H9 (cell line): ENCODE data around the gene GFRA1. TPM values are rescaled to one million over a fixed set of nuclear protein-coding genes. Genes with fewer than 3 reads are reported as not detected.

Experiments
- DNase-seq: peaks from one replicate; pipeline ENCODE4 v3.0.0-alpha.2; 2017
- H2AFZ ChIP-seq: one replicate; pipeline ENCODE4 v1.6.1; 2013; ENCODE audit warnings: mild to moderate bottlenecking, low read length, control low read depth, moderate library complexity
- H2AK5ac ChIP-seq: 2 replicates; pipeline ENCODE4 v1.6.1; 2013; ENCODE audit warnings: low read length, control low read depth, mixed read lengths; ENCODE audit not compliant: insufficient read length
- H2BK120ac ChIP-seq: one replicate; pipeline ENCODE4 v1.6.1; 2013; ENCODE audit warnings: low read depth, mild to moderate bottlenecking, low read length, control low read depth, inconsistent platforms; ENCODE audit not compliant: poor library complexity, severe bottlenecking
- H2BK12ac ChIP-seq: 2 replicates; pipeline ENCODE4 v1.6.1; 2013; ENCODE audit warnings: low read length, control low read depth, mixed read lengths, low read depth; ENCODE audit not compliant: insufficient read length
- H2BK15ac ChIP-seq: 2 replicates; pipeline ENCODE4 v1.6.1; 2013; ENCODE audit warnings: low read depth, low read length, control low read depth
- H2BK20ac ChIP-seq: one replicate; pipeline ENCODE4 v1.6.1; 2013; ENCODE audit warnings: low read depth, mild to moderate bottlenecking, low read length, control low read depth, inconsistent platforms; ENCODE audit not compliant: poor library complexity, severe bottlenecking
- H2BK5ac ChIP-seq: 2 replicates; pipeline ENCODE4 v1.6.1; 2013; ENCODE audit warnings: low read length, control low read depth, mixed read lengths; ENCODE audit not compliant: insufficient read length
- H3K14ac ChIP-seq: 2 replicates; pipeline ENCODE4 v1.6.1; 2013; ENCODE audit warnings: low read length, control low read depth; ENCODE audit not compliant: insufficient read depth
- H3K18ac ChIP-seq: 2 replicates; pipeline ENCODE4 v1.6.1; 2013; ENCODE audit warnings: low read depth, mild to moderate bottlenecking, mixed read lengths, low read length, control low read depth; ENCODE audit not compliant: insufficient read length
- H3K23ac ChIP-seq: 2 replicates; pipeline ENCODE4 v1.6.1; 2013; ENCODE audit warnings: low read length, control low read depth, mixed read lengths, low read depth; ENCODE audit not compliant: insufficient read length
- H3K23me2 ChIP-seq: 2 replicates; pipeline ENCODE4 v1.6.1; 2013; ENCODE audit warnings: low read depth, mild to moderate bottlenecking, mixed read lengths, low read length, control low read depth; ENCODE audit not compliant: insufficient read length, poor library complexity, severe bottlenecking
- H3K27ac ChIP-seq: 2 replicates; pipeline ENCODE4 v1.5.1; 2013; ENCODE audit warnings: low read length, control low read depth, mixed read lengths, low read depth; ENCODE audit not compliant: insufficient read length
- H3K27me3 ChIP-seq: 2 replicates; pipeline ENCODE4 v1.6.1; 2013; ENCODE audit warnings: low read length, control low read depth, inconsistent platforms; ENCODE audit not compliant: insufficient read depth
- H3K4ac ChIP-seq: 2 replicates; pipeline ENCODE4 v1.6.1; 2013; ENCODE audit warnings: low read depth, mild to moderate bottlenecking, control low read depth, inconsistent platforms, low read length, moderate library complexity
- H3K4me1 ChIP-seq: 2 replicates; pipeline ENCODE4 v1.6.1; 2013; ENCODE audit warnings: low read length, control low read depth, inconsistent platforms; ENCODE audit not compliant: insufficient read depth
- H3K4me2 ChIP-seq: 2 replicates; pipeline ENCODE4 v1.6.1; 2013; ENCODE audit warnings: low read length, control low read depth, mixed read lengths; ENCODE audit not compliant: insufficient read length, insufficient read depth
- H3K56ac ChIP-seq: 2 replicates; pipeline ENCODE4 v1.6.1; 2013; ENCODE audit warnings: low read depth, mild to moderate bottlenecking, mixed read lengths, low read length, control low read depth; ENCODE audit not compliant: insufficient read length
- H3K79me1 ChIP-seq: 2 replicates; pipeline ENCODE4 v1.6.1; 2013; ENCODE audit warnings: low read depth, mild to moderate bottlenecking, moderate library complexity, low read length, control low read depth, inconsistent platforms; ENCODE audit not compliant: insufficient read depth, poor library complexity, severe bottlenecking
- H3K79me2 ChIP-seq: 2 replicates; pipeline ENCODE4 v1.6.1; 2013; ENCODE audit warnings: low read length, control low read depth, inconsistent platforms; ENCODE audit not compliant: insufficient read depth
- H3K9ac ChIP-seq: 2 replicates; pipeline ENCODE4 v1.6.1; 2013; ENCODE audit warnings: low read length, control low read depth, mixed read lengths; ENCODE audit not compliant: insufficient read length; ENCODE audit errors: extremely low read depth
- H3K9me3 ChIP-seq: one replicate; pipeline ENCODE4 v1.6.1; 2013; ENCODE audit warnings: low read depth, low read length, inconsistent platforms; ENCODE audit not compliant: control insufficient read depth
- H3T11ph ChIP-seq: one replicate; pipeline ENCODE4 v1.6.1; 2013; ENCODE audit warnings: mild to moderate bottlenecking, low read length, control low read depth, inconsistent platforms
- H4K20me1 ChIP-seq: one replicate; pipeline ENCODE4 v1.6.1; 2013; ENCODE audit not compliant: control insufficient read depth, insufficient read length, insufficient read depth
- H4K5ac ChIP-seq: 2 replicates; pipeline ENCODE4 v1.6.1; 2013; ENCODE audit warnings: low read depth, mild to moderate bottlenecking, mixed read lengths, low read length, control low read depth; ENCODE audit not compliant: insufficient read length
- H4K8ac ChIP-seq: replicated peaks from 2 replicates; pipeline ENCODE4 v1.6.1; 2013; ENCODE audit warnings: low read length, control low read depth, mixed read lengths, low read depth; ENCODE audit not compliant: insufficient read length
- H4K91ac ChIP-seq: 2 replicates; pipeline ENCODE4 v1.6.1; 2013; ENCODE audit warnings: low read depth, mild to moderate bottlenecking, moderate library complexity, mixed read lengths, low read length, control low read depth; ENCODE audit not compliant: insufficient read length
- H3K27ac Mint-ChIP-seq, 3 experiments: 2 replicates in 2 of 3; 3 replicates in 1 of 3; pipeline ENCODE4 v1.8.0; 2020 to 2021; ENCODE audit warnings: mixed read lengths in 3 of 3, mild to moderate bottlenecking in 1 of 3, moderate library complexity in 1 of 3
- H3K27me3 Mint-ChIP-seq: 2 replicates; pipeline ENCODE4 v1.8.0; 2021; ENCODE audit warnings: low read depth, mild to moderate bottlenecking, moderate library complexity, mixed read lengths
- H3K36me3 Mint-ChIP-seq, 3 experiments: 2 replicates in 2 of 3; 3 replicates in 1 of 3; pipeline ENCODE4 v1.8.0; 2020 to 2021; ENCODE audit warnings: low read depth in 3 of 3, mixed read lengths in 3 of 3; ENCODE audit not compliant: insufficient read depth in 1 of 3
- H3K4me1 Mint-ChIP-seq, 2 experiments: 2 replicates each; pipeline ENCODE4 v1.8.0; 2020; ENCODE audit warnings: mixed read lengths in 2 of 2
- H3K4me3 Mint-ChIP-seq, 2 experiments: 2 replicates in 1 of 2; 3 replicates in 1 of 2; pipeline ENCODE4 v1.8.0; 2020 to 2021; ENCODE audit warnings: mild to moderate bottlenecking in 2 of 2, mixed read lengths in 2 of 2, moderate library complexity in 1 of 2
- H3K9me3 Mint-ChIP-seq, 2 experiments: 2 replicates in 1 of 2; 3 replicates in 1 of 2; pipeline ENCODE4 v1.8.0; 2020; ENCODE audit warnings: mild to moderate bottlenecking in 2 of 2, mixed read lengths in 2 of 2, moderate library complexity in 1 of 2
- CTCF ChIP-seq: fragments of 200-600 bp; sonication (generic); conservative IDR thresholded peaks from 3 replicates; pipeline ENCODE4 v1.8.0; 2021; ENCODE audit warnings: antibody characterized with exemption, mild to moderate bottlenecking
- WGBS: extraction: QIAGEN DNeasy Blood & Tissue Kit; methylation state at CpG from one replicate; pipeline ENCODE4 v1.1.7; 2013; ENCODE audit warnings: missing lambda C conversion rate, low lambda C conversion rate, mixed read lengths; ENCODE audit not compliant: insufficient read length; ENCODE audit errors: extremely low coverage; 5-methylcytosine and 5-hydroxymethylcytosine counted together
- total RNA-seq: library from RNA; stranded (reverse); gene quantifications from 2 replicates; pipeline ENCODE4 v1.2.1, GENCODE V29; 2021

The GFRA1 gene
- total RNA-seq, 1 experiment from 2014 or later = 0.24 TPM

- Histone ChIP-seq H2BK120ac (no peak overlapping the region), H2BK20ac (no peak overlapping the region), H3K56ac (no peak overlapping the region), H3K79me1 (no peaks in the 10 kb centered on the region), H2BK12ac (no peak overlapping the region), H2AK5ac (no peak overlapping the region), H2BK15ac (no peak overlapping the region), H3T11ph (no peak overlapping the region), H4K20me1 (no peaks in the 10 kb centered on the region), H3K23ac (no peak overlapping the region), H4K91ac (no peak overlapping the region), H3K23me2 (peaks cover 32% of the 10 kb centered on the region), H3K4me2 (no peak overlapping the region), H3K18ac (no peak overlapping the region), H3K4ac (no peak overlapping the region), H3K4me1 (no peaks in the 10 kb centered on the region), H3K27me3 (peaks cover 42% of the 10 kb centered on the region), H2AFZ (no peak overlapping the region), H3K9me3 (no peaks in the 10 kb centered on the region), H2BK5ac (no peak overlapping the region), H4K5ac (no peak overlapping the region), H3K27ac (no peak overlapping the region), H3K9ac (no peak overlapping the region), H3K14ac (no peak overlapping the region), H3K79me2 (no peaks in the 10 kb centered on the region), H4K8ac (no peak overlapping the region)
- Mint-ChIP-seq H3K9me3 (no peaks in the 10 kb centered on the region; a peak in 3 of 5 replicates), H3K27ac (no peak overlapping the region), H3K4me1 (peaks cover 4% of the 10 kb centered on the region in 2 experiments), H3K27me3 (no peaks in the 10 kb centered on the region; the same call in none of the 2 replicates), H3K36me3 (no peaks in the 10 kb centered on the region; a peak in 2 of 7 replicates), H3K4me3 (no peak overlapping the region)
- DNase-seq = no peak
- WGBS = 100% methylated on average over 1 of the region's 3 CpGs
- TF ChIP-seq CTCF = no peak
Measured at GRCh38 chr10:116268976-116269375, 4.0 kb downstream of the GFRA1 start.
